NCI-H1048 (cell line): ENCODE measurements around the gene TCHH.

Source experiments
- DNase-seq: peaks from one replicate; lab custom pipeline; 2025; lab: John Stamatoyannopoulos, UW

The TCHH gene

DNA sequence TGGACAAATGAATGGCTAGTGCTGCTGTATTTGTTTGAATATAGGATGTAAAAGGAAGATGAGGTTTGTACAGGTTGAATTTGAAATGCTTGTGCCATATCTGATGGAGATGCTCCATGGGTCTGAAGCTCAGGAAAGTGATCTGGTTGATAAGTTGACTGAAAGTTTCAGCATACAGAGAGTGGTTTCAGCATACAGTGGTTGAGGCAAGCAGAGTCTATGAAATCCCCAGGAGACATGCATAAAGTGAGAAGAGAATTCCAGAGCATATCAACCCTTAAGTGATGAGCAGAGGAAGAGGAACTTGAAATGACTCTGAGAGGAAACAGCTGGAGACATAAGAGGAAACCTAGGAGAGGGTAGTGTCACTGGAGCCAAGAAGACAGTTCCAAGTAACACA, 48.1 kb downstream of the TCHH start:
- no peak for DNase-seq

- no peak for DNase-seq
Measured at GRCh38 chr1:152061952-152062351, 53.3 kb downstream of the TCHH start.
